ENCODE data around the gene PLPP4.

Gene PLPP4

GRCh38 chr10:120584786-120585185 lies 127.8 kb downstream of the PLPP4 start:
- Histone ChIP-seq H3K9me3 (ENCODE audit: severe bottlenecking) (no peaks in the 10 kb centered on the region), H3K4me3 (ENCODE audit: low read depth, low read length) (no peak overlapping the region), H3K27ac (no peak overlapping the region), H3K27me3 (ENCODE audit: insufficient read depth, low read depth, severe bottlenecking) (no peaks in the 10 kb centered on the region), H3K36me3 (no peaks in the 10 kb centered on the region; the same call in 1 of the 2 replicates)
- DNase-seq, result no peak
- TF ChIP-seq CTCF (IDR thresholded peaks at IDR 0.05; ENCODE audit: low read depth, low read length), result no peak

- Histone ChIP-seq H3K9me3 (ENCODE audit: severe bottlenecking) (no peaks in the 10 kb centered on the region), H3K36me3 (no peaks in the 10 kb centered on the region; the same call in 1 of the 2 replicates), H3K27me3 (ENCODE audit: insufficient read depth, low read depth, severe bottlenecking) (no peaks in the 10 kb centered on the region), H3K4me3 (ENCODE audit: low read depth, low read length) (no peak overlapping the region), H3K27ac (no peak overlapping the region)
- no peak for TF ChIP-seq CTCF (IDR thresholded peaks at IDR 0.05; ENCODE audit: low read depth, low read length)
- DNase-seq, result no peak
Observed at GRCh38 chr10:120586471-120586872, 129.4 kb downstream of the PLPP4 start.

GRCh38 chr10:120587061-120587460 lies 130.0 kb downstream of the PLPP4 start:
- Histone ChIP-seq H3K4me3 (ENCODE audit: low read depth, low read length) (no peak overlapping the region), H3K9me3 (ENCODE audit: severe bottlenecking) (no peaks in the 10 kb centered on the region), H3K27me3 (ENCODE audit: insufficient read depth, low read depth, severe bottlenecking) (no peaks in the 10 kb centered on the region), H3K27ac (no peak overlapping the region), H3K36me3 (no peaks in the 10 kb centered on the region; the same call in 1 of the 2 replicates)
- TF ChIP-seq CTCF (IDR thresholded peaks at IDR 0.05; ENCODE audit: low read depth, low read length), result no peak
- DNase-seq, result no peak

GRCh38 chr10:120588311-120588710 lies 131.3 kb downstream of the PLPP4 start:
- no peak for TF ChIP-seq CTCF (IDR thresholded peaks at IDR 0.05; ENCODE audit: low read depth, low read length)
- DNase-seq, result no peak
- no peaks in the 10 kb centered on the region for H3K36me3 ChIP-seq
- no peak overlapping the region for H3K27ac ChIP-seq
- H3K27me3 ChIP-seq (ENCODE audit: insufficient read depth, low read depth, severe bottlenecking), result no peaks in the 10 kb centered on the region
- peaks cover 2% of the 10 kb centered on the region for H3K9me3 ChIP-seq (ENCODE audit: severe bottlenecking)
- no peak overlapping the region for H3K4me3 ChIP-seq (ENCODE audit: low read depth, low read length)

GRCh38 chr10:120593693-120594092 lies 136.7 kb downstream of the PLPP4 start:
- H3K36me3 ChIP-seq, result no peaks in the 10 kb centered on the region
- TF ChIP-seq CTCF (IDR thresholded peaks at IDR 0.05; ENCODE audit: low read depth, low read length), result no peak
- no peak overlapping the region for H3K27ac ChIP-seq
- peaks cover 2% of the 10 kb centered on the region for H3K9me3 ChIP-seq (ENCODE audit: severe bottlenecking)
- no peak for DNase-seq
- H3K4me3 ChIP-seq (ENCODE audit: low read depth, low read length), result no peak overlapping the region
- no peaks in the 10 kb centered on the region for H3K27me3 ChIP-seq (ENCODE audit: insufficient read depth, low read depth, severe bottlenecking)

- no peak overlapping the region for H3K4me3 ChIP-seq (ENCODE audit: low read depth, low read length)
- DNase-seq, result no peak
- H3K27ac ChIP-seq, result peak overlapping the region; percentile 42
- H3K36me3 ChIP-seq, result no peaks in the 10 kb centered on the region
- no peak for TF ChIP-seq CTCF (IDR thresholded peaks at IDR 0.05; ENCODE audit: low read depth, low read length)
- H3K9me3 ChIP-seq (ENCODE audit: severe bottlenecking), result no peaks in the 10 kb centered on the region
- no peaks in the 10 kb centered on the region for H3K27me3 ChIP-seq (ENCODE audit: insufficient read depth, low read depth, severe bottlenecking)
Observed at GRCh38 chr10:120597902-120598301, 140.9 kb downstream of the PLPP4 start.
